Neural crest cell (in vitro differentiated cells): ENCODE data around the gene SKOR1. TPM values are rescaled to one million over a fixed set of nuclear protein-coding genes. Genes with fewer than 3 reads are reported as not detected.

Experiments
- DNase-seq: peaks from one replicate; pipeline ENCODE4 v3.0.0; 2021; ENCODE audit warnings: low read depth, mixed read lengths, low spot score
- H3K27ac Mint-ChIP-seq: one replicate; pipeline ENCODE4 v1.8.0; 2021; ENCODE audit warnings: mild to moderate bottlenecking, mixed read lengths; ENCODE audit not compliant: unreplicated experiment
- H3K27me3 Mint-ChIP-seq: 2 replicates; pipeline ENCODE4 v1.8.0; 2021; ENCODE audit warnings: low read depth, mild to moderate bottlenecking, mixed read lengths
- H3K36me3 Mint-ChIP-seq: 2 replicates; pipeline ENCODE4 v1.8.0; 2021; ENCODE audit warnings: low read depth, mild to moderate bottlenecking, mixed read lengths
- H3K4me1 Mint-ChIP-seq: 2 replicates; pipeline ENCODE4 v1.8.0; 2021; ENCODE audit warnings: mixed read lengths
- H3K4me3 Mint-ChIP-seq: one replicate; pipeline ENCODE4 v1.8.0; 2021; ENCODE audit warnings: mild to moderate bottlenecking, mixed read lengths
- H3K9me3 Mint-ChIP-seq: 2 replicates; pipeline ENCODE4 v1.8.0; 2021; ENCODE audit warnings: mixed read lengths
- CTCF ChIP-seq: fragments of 200-600 bp; sonication (generic); conservative IDR thresholded peaks from 2 replicates; pipeline ENCODE4 v1.5.0; 2021; ENCODE audit warnings: antibody characterized with exemption, mild to moderate bottlenecking
- total RNA-seq: library from RNA; stranded (reverse); gene quantifications from 2 replicates; pipeline ENCODE4 v1.2.1, GENCODE V29; 2021

Gene SKOR1
- total RNA-seq, 1 donor from 2014 or later = 0.49 TPM

- H3K27ac Mint-ChIP-seq = no peak overlapping the region
- peaks cover 3% of the 10 kb centered on the region for H3K36me3 Mint-ChIP-seq
- no peaks in the 10 kb centered on the region for H3K9me3 Mint-ChIP-seq
- no peak for TF ChIP-seq CTCF
- H3K4me1 Mint-ChIP-seq = peaks cover 40% of the 10 kb centered on the region
- H3K4me3 Mint-ChIP-seq = no peak overlapping the region
- H3K27me3 Mint-ChIP-seq = peaks cover 2% of the 10 kb centered on the region
- DNase-seq = no peak
Observed at GRCh38 chr15:67783303-67783702, 42.0 kb upstream of the SKOR1 start.

- TF ChIP-seq CTCF = no peak
- peaks cover 2% of the 10 kb centered on the region for H3K27me3 Mint-ChIP-seq
- no peak overlapping the region for H3K4me3 Mint-ChIP-seq
- H3K4me1 Mint-ChIP-seq = peaks cover 36% of the 10 kb centered on the region
- H3K27ac Mint-ChIP-seq = no peak overlapping the region
- H3K9me3 Mint-ChIP-seq = no peaks in the 10 kb centered on the region
- DNase-seq = no peak
- peaks cover 3% of the 10 kb centered on the region for H3K36me3 Mint-ChIP-seq
Observed at GRCh38 chr15:67784090-67784781, 41.1 kb upstream of the SKOR1 start.

- Mint-ChIP-seq H3K4me3 (no peak overlapping the region), H3K27ac (no peak overlapping the region), H3K9me3 (no peaks in the 10 kb centered on the region), H3K36me3 (peaks cover 5% of the 10 kb centered on the region), H3K4me1 (peaks cover 36% of the 10 kb centered on the region), H3K27me3 (peaks cover 2% of the 10 kb centered on the region)
- TF ChIP-seq CTCF = no peak
- DNase-seq = no peak
Observed at GRCh38 chr15:67784856-67785430, 40.4 kb upstream of the SKOR1 start.

- Mint-ChIP-seq H3K27ac (no peak overlapping the region), H3K36me3 (peaks cover 5% of the 10 kb centered on the region), H3K9me3 (no peaks in the 10 kb centered on the region), H3K27me3 (peaks cover 2% of the 10 kb centered on the region), H3K4me1 (peaks cover 36% of the 10 kb centered on the region), H3K4me3 (no peak overlapping the region)
- no peak for DNase-seq
- TF ChIP-seq CTCF = no peak
Observed at GRCh38 chr15:67785431-67785830, 39.9 kb upstream of the SKOR1 start.

- H3K4me1 Mint-ChIP-seq = peaks cover 26% of the 10 kb centered on the region
- DNase-seq = no peak
- TF ChIP-seq CTCF = no peak
- no peak overlapping the region for H3K4me3 Mint-ChIP-seq
- H3K27me3 Mint-ChIP-seq = peaks cover 2% of the 10 kb centered on the region
- H3K9me3 Mint-ChIP-seq = no peaks in the 10 kb centered on the region
- H3K27ac Mint-ChIP-seq = no peak overlapping the region
- H3K36me3 Mint-ChIP-seq = peaks cover 5% of the 10 kb centered on the region
Observed at GRCh38 chr15:67786646-67787045, 38.7 kb upstream of the SKOR1 start.
